HL-60 (cell line): Measurements from ENCODE around the gene RNMT.

ENCODE experiments used
- CTCF ChIP-seq: IDR thresholded peaks from one replicate; pipeline ENCODE4 v1.5.1; 2011; ENCODE audit warnings: low read length, control low read depth, inconsistent platforms; ENCODE audit not compliant: insufficient read depth
- POLR2AphosphoS5 ChIP-seq: IDR thresholded peaks from 2 replicates; pipeline ENCODE4 v1.6.1; 2012; ENCODE audit warnings: low read depth
- SPI1 ChIP-seq: IDR thresholded peaks from 2 replicates; pipeline ENCODE4 v1.6.1; 2012; ENCODE audit warnings: low read depth, mild to moderate bottlenecking, borderline replicate concordance

- TF ChIP-seq CTCF (no peak), SPI1 (no peak), POLR2AphosphoS5 (no peak)
These were observed 82.0 kb downstream of the RNMT start for GRCh38 chr18:13808294-13809042.
